Measurements from ENCODE around the gene FLNB. TPM values are rescaled to one million over a fixed set of nuclear protein-coding genes. Genes with fewer than 3 reads are reported as not detected.

The FLNB gene
- total and polyA plus RNA-seq, 9 of the 15 experiments (the other 6 are each of a cell fraction or from before 2014, with no cell fraction given), result 9.4 to 48.1 (median 25.6) TPM

GRCh38 chr3:58025837-58026569 lies 17.8 kb downstream of the FLNB start:
- Histone ChIP-seq H3K9me3 (replicated peaks; ENCODE audit: control insufficient read depth, insufficient read depth, low read depth, low read length) (no peaks in the 10 kb centered on the region), H3K79me2 (ENCODE audit: control insufficient read depth, insufficient read depth, low read length) (peaks cover 35% of the 10 kb centered on the region), H3K4me1 (replicated peaks in 1 of 2; ENCODE audit: control insufficient read depth in 2 of 2, insufficient read depth in 2 of 2, low read length in 2 of 2) (peaks cover 0 to 6% of the 10 kb centered on the region in 2 experiments; a peak in 2 of 5 replicates), H3K36me3 (ENCODE audit: control insufficient read depth, insufficient read depth, low read length) (no peaks in the 10 kb centered on the region; the same call in 2 of the 3 replicates), H2AFZ (ENCODE audit: low read depth, low read length) (no peak overlapping the region), H3K27ac (ENCODE audit: extremely low read depth, low read depth, low read length) (no peak overlapping the region), H3K4me3 (no peak overlapping the region), H3K4me2 (ENCODE audit: insufficient read depth, low read length) (no peak overlapping the region), H3K27me3 (ENCODE audit: control insufficient read depth in 2 of 2, insufficient read depth in 2 of 2, low read length in 2 of 2) (no peaks in the 10 kb centered on the region), H3K9me1 (ENCODE audit: control insufficient read depth, insufficient read depth, low read length) (no peaks in the 10 kb centered on the region), H3K9ac (ENCODE audit: insufficient read depth in 1 of 2, low read depth in 2 of 2, low read length in 2 of 2) (no peak overlapping the region; a peak in 1 of 4 replicates), H4K20me1 (replicated peaks; ENCODE audit: control insufficient read depth, insufficient read depth, low read length) (peaks cover 3% of the 10 kb centered on the region)
- BruUV-seq (replicated peaks), result no TSS peak
- ChIA-PET POLR2A (interaction anchor here (0.6 to 1.1 kb wide), 3 partner anchors 10 to 547 kb away, joined by 3 to 4 read pairs (median 3); no protein-coding TSS in a partner anchor), CTCF (ENCODE audit: low intra/inter-chr PET ratio) (no interaction called here)
- in situ Hi-C loops (cut with MboI) (no loop called here), intact Hi-C loops (cut with micrococcal nuclease) (no loop called here)
- WGBS (ENCODE audit: insufficient coverage, low coverage, missing lambda C conversion rate), result 53% methylated on average over 12 of the region's 12 CpGs
- ATAC-seq (no peak; the same call in 2 of the 3 replicates), DNase-seq (ENCODE audit: extremely low read depth in 1 of 4, low spot score in 3 of 4) (no peak), FAIRE-seq (no peak)
- TF ChIP-seq NFIC (IDR thresholded peaks at IDR 0.05) (0 out of 2 replicates have a peak, but pooled peaks have one; percentile 25), BRD9 (IDR thresholded peaks at IDR 0.05; ENCODE audit: low read depth, partially characterized antibody) (no peak)

- DNase-seq (ENCODE audit: extremely low read depth in 1 of 4, low spot score in 3 of 4) (no peak), ATAC-seq (no peak), FAIRE-seq (no peak)
- peaks cover 0 to 6% of the 10 kb centered on the region in 2 experiments; a peak in 2 of 5 replicates for H3K4me1 ChIP-seq (replicated peaks in 1 of 2; ENCODE audit: control insufficient read depth in 2 of 2, insufficient read depth in 2 of 2, low read length in 2 of 2)
- H3K27me3 ChIP-seq (ENCODE audit: control insufficient read depth in 2 of 2, insufficient read depth in 2 of 2, low read length in 2 of 2), result no peaks in the 10 kb centered on the region
- POLR2A ChIA-PET, result interaction anchor here (0.6 to 1.1 kb wide), 3 partner anchors 11 to 19 kb away, joined by 3 read pairs; no protein-coding TSS in a partner anchor
- H4K20me1 ChIP-seq (replicated peaks; ENCODE audit: control insufficient read depth, insufficient read depth, low read length), result peaks cover 3% of the 10 kb centered on the region; the same call in 1 of the 2 replicates
- 58% methylated on average over 7 of the region's 7 CpGs for WGBS (ENCODE audit: insufficient coverage, low coverage, missing lambda C conversion rate)
- H3K4me2 ChIP-seq (ENCODE audit: insufficient read depth, low read length), result no peak overlapping the region
- H3K79me2 ChIP-seq (ENCODE audit: control insufficient read depth, insufficient read depth, low read length), result peaks cover 31% of the 10 kb centered on the region
- H2AFZ ChIP-seq (ENCODE audit: low read depth, low read length), result no peak overlapping the region
- no peak overlapping the region for H3K27ac ChIP-seq (ENCODE audit: extremely low read depth, low read depth, low read length)
- no peak overlapping the region; a peak in 1 of 4 replicates for H3K9ac ChIP-seq (ENCODE audit: insufficient read depth in 1 of 2, low read depth in 2 of 2, low read length in 2 of 2)
- no peak overlapping the region for H3K4me3 ChIP-seq
- no TSS peak for BruUV-seq (replicated peaks)
- in situ Hi-C loops (cut with MboI), result no loop called here
- H3K9me3 ChIP-seq (replicated peaks; ENCODE audit: control insufficient read depth, insufficient read depth, low read depth, low read length), result no peaks in the 10 kb centered on the region
- intact Hi-C loops (cut with micrococcal nuclease), result no loop called here
- no peaks in the 10 kb centered on the region for H3K9me1 ChIP-seq (ENCODE audit: control insufficient read depth, insufficient read depth, low read length)
- H3K36me3 ChIP-seq (ENCODE audit: control insufficient read depth, insufficient read depth, low read length), result no peaks in the 10 kb centered on the region; the same call in 2 of the 3 replicates
- CTCF ChIA-PET (ENCODE audit: low intra/inter-chr PET ratio), result no interaction called here
- TF ChIP-seq MIER1 (IDR thresholded peaks at IDR 0.05; ENCODE audit: low read depth), result no peak
- no peak for TF ChIP-seq ZBTB2 (IDR thresholded peaks at IDR 0.05)
- TF ChIP-seq NR4A1 (CRISPR knock-in tag; IDR thresholded peaks at IDR 0.05), result no peak
- TF ChIP-seq NR4A1 (tag; IDR thresholded peaks at IDR 0.05), result no peak
- no peak for TF ChIP-seq ATF4 (CRISPR knock-in tag; IDR thresholded peaks at IDR 0.05)
- no peak for TF ChIP-seq MAX (CRISPR knock-in tag; IDR thresholded peaks at IDR 0.05)
- TF ChIP-seq ARID3A (IDR thresholded peaks at IDR 0.05; ENCODE audit: borderline replicate concordance, low read depth, low read length), result no peak
- no peak for TF ChIP-seq PURB (CRISPR knock-in tag; IDR thresholded peaks at IDR 0.05; ENCODE audit: low read depth)
Observed at GRCh38 chr3:58026598-58026997, 18.4 kb downstream of the FLNB start.

All from K562 (cell line).